GM23248 (cell line): Measurements from ENCODE around the gene NLGN4X.

Experiments used
- EZH2 ChIP-seq: fragments of 200-600 bp; sonication (generic); IDR thresholded peaks from 2 replicates; pipeline ENCODE4 v1.6.1; 2018; ENCODE audit warnings: antibody characterized with exemption, mild to moderate bottlenecking; ENCODE audit not compliant: insufficient read depth, poor library complexity, severe bottlenecking
- EZH2phosphoT487 ChIP-seq: fragments of 200-600 bp; sonication (generic); IDR thresholded peaks from 2 replicates; pipeline ENCODE4 v1.6.1; 2018; ENCODE audit warnings: antibody characterized with exemption, moderate library complexity, mild to moderate bottlenecking, low read depth; ENCODE audit not compliant: insufficient read depth

- no peak for TF ChIP-seq EZH2
- no peak for TF ChIP-seq EZH2phosphoT487
Observed at GRCh38 chrX:6163721-6164120, 64.9 kb downstream of the NLGN4X start.
